Endothelial cell of umbilical vein (primary cell): ENCODE measurements around the gene SPACA6. TPM values are rescaled to one million over a fixed set of nuclear protein-coding genes. Genes with fewer than 3 reads are reported as not detected.

Source experiments
- BruUV-seq: library from RNA; stranded (reverse); fragments of 400-500 nt; replicated peaks from 2 replicates; lab custom pipeline; 2021; lab: Mats Ljungman, UMichigan
- CTCF ChIA-PET: fragments of 300-600, 350-600 bp; sonication (Branson Sonifier 250); formaldehyde crosslinking; loops from one replicate; lab custom pipeline; 2021; ENCODE audit warnings: antibody characterized with exemption, inconsistent platforms; lab: Charles Lee
- POLR2A ChIA-PET: fragments of 300-600, 350-600 bp; sonication (Branson Sonifier 250); formaldehyde crosslinking; loops from one replicate; lab custom pipeline; 2021; ENCODE audit warnings: antibody characterized with exemption, inconsistent platforms; lab: Charles Lee
- DNase-seq: peaks from one replicate; pipeline ENCODE4 v3.0.0-alpha.2; 2011; ENCODE audit warnings: low read depth, low spot score
- FAIRE-seq: peaks from 2 replicates; lab custom pipeline; 2011; peaks lifted over from hg19 to GRCh38; lab: Jason Lieb, UNC
- H2AFZ ChIP-seq: 2 replicates; pipeline ENCODE4 v1.6.0; 2012; ENCODE audit warnings: low read depth, low read length, control low read depth, inconsistent platforms
- H3K27ac ChIP-seq: 2 replicates; pipeline ENCODE4 v1.5.1; 2011; ENCODE audit warnings: low read depth, mild to moderate bottlenecking, control low read depth, low read length, moderate library complexity; ENCODE audit not compliant: insufficient read depth
- H3K27me3 ChIP-seq, 2 experiments: 2 replicates each; pipeline versions ENCODE4 v1.6.0 to v1.6.1; 2011; ENCODE audit warnings: low read length in 2 of 2, mixed read lengths in 1 of 2; ENCODE audit not compliant: control insufficient read depth in 2 of 2, insufficient read depth in 2 of 2
- H3K36me3 ChIP-seq, 2 experiments: 2 replicates in 1 of 2; 3 replicates in 1 of 2; pipeline ENCODE4 v1.5.1; 2011; ENCODE audit warnings: low read length in 2 of 2, mild to moderate bottlenecking in 1 of 2, moderate library complexity in 1 of 2; ENCODE audit not compliant: control insufficient read depth in 2 of 2, insufficient read depth in 2 of 2; ENCODE audit errors: extremely low read depth in 1 of 2
- H3K4me1 ChIP-seq: 3 replicates; pipeline ENCODE4 v1.5.1; 2011; ENCODE audit warnings: mild to moderate bottlenecking, low read length; ENCODE audit not compliant: control insufficient read depth, insufficient read depth; ENCODE audit errors: extremely low read depth
- H3K4me2 ChIP-seq: 2 replicates; pipeline ENCODE4 v1.6.1; 2011; ENCODE audit warnings: low read length, control low read depth, mixed read lengths; ENCODE audit not compliant: insufficient read depth
- H3K4me3 ChIP-seq, 3 experiments: fragments of 200-600 bp in 1 of 3; sonication (generic), shearing (Covaris generic) in 1 of 3; replicated peaks in 1 of 3; 2 replicates each; pipeline ENCODE4 v1.5.1; 2011 to 2016; ENCODE audit warnings: control low read depth in 3 of 3, low read length in 3 of 3, mild to moderate bottlenecking in 2 of 3, inconsistent platforms in 1 of 3, low read depth in 1 of 3, moderate library complexity in 1 of 3; ENCODE audit not compliant: insufficient read depth in 1 of 3
- H3K79me2 ChIP-seq: 2 replicates; pipeline ENCODE4 v1.6.0; 2012; ENCODE audit warnings: low read length, inconsistent platforms; ENCODE audit not compliant: control insufficient read depth, insufficient read depth
- H3K9ac ChIP-seq: replicated peaks from 2 replicates; pipeline ENCODE3; 2011; ENCODE audit warnings: low read length, control low read depth; ENCODE audit not compliant: insufficient read depth; ENCODE audit errors: extremely low read depth
- H3K9me1 ChIP-seq: replicated peaks from 3 replicates; pipeline ENCODE4 v1.6.0; 2011; ENCODE audit warnings: mild to moderate bottlenecking, low read length; ENCODE audit not compliant: control insufficient read depth, insufficient read depth; ENCODE audit errors: extremely low read depth
- H3K9me3 ChIP-seq: replicated peaks from 2 replicates; pipeline ENCODE4 v1.5.1; 2012; ENCODE audit warnings: low read length, inconsistent platforms; ENCODE audit not compliant: control insufficient read depth, insufficient read depth
- H4K20me1 ChIP-seq: replicated peaks from 2 replicates; pipeline ENCODE3; 2011; ENCODE audit warnings: mild to moderate bottlenecking, low read length; ENCODE audit not compliant: control insufficient read depth, insufficient read depth; ENCODE audit errors: extremely low read depth
- EZH2 ChIP-seq: IDR thresholded peaks from 2 replicates; pipeline ENCODE4 v1.6.1; 2012; ENCODE audit warnings: borderline replicate concordance, low read depth, mild to moderate bottlenecking, moderate library complexity, low read length, inconsistent platforms; ENCODE audit not compliant: severe bottlenecking
- FOS ChIP-seq: IDR thresholded peaks from 2 replicates; pipeline ENCODE4 v1.6.1; 2011; ENCODE audit warnings: mild to moderate bottlenecking, low read length, moderate library complexity, borderline replicate concordance; ENCODE audit not compliant: insufficient read depth
- GATA2 ChIP-seq: IDR thresholded peaks from 2 replicates; pipeline ENCODE4 v1.7.0; 2011; ENCODE audit warnings: low read depth, mild to moderate bottlenecking, moderate library complexity, mixed read lengths, low read length; ENCODE audit not compliant: insufficient read length, insufficient read depth
- JUN ChIP-seq: IDR thresholded peaks from 2 replicates; pipeline ENCODE4 v1.6.1; 2011; ENCODE audit warnings: borderline replicate concordance, low read depth; ENCODE audit not compliant: insufficient read length, insufficient read depth
- MYC ChIP-seq: IDR thresholded peaks from one replicate; pipeline ENCODE4 v1.6.1; 2011; ENCODE audit warnings: mild to moderate bottlenecking, low read depth, low read length
- POLR2A ChIP-seq: IDR thresholded peaks from 2 replicates; pipeline ENCODE4 v1.6.1; 2012; ENCODE audit warnings: low read depth, mild to moderate bottlenecking, control low read depth, low read length
- POLR2AphosphoS5 ChIP-seq: IDR thresholded peaks from 2 replicates; pipeline ENCODE4 v1.6.1; 2012; ENCODE audit warnings: low read depth, mild to moderate bottlenecking, control low read depth, low read length, moderate library complexity; ENCODE audit not compliant: insufficient read depth
- dilution Hi-C: fragments of 300-500 bp; cut with MboI; formaldehyde crosslinking; loops from one replicate; pipeline ENCODE4 v1.15.0; 2019; ENCODE audit warnings: low sequenced_read_pairs; ENCODE audit not compliant: extremely low pct_ligation_motif_present
- intact Hi-C: fragments of 100-400 bp; cut with micrococcal nuclease; formaldehyde crosslinking; loops from one replicate; pipeline ENCODE4 v1.10.0; 2022
- polyA plus RNA-seq, 4 experiments: library from polyadenylated mRNA; depleted of rRNA in 3 of 4; stranded (reverse) in 3 of 4; unstranded in 1 of 4; fragments of >200 nt; gene quantifications; 2 replicates each; pipeline versions ENCODE4 v1.2.1 to v1.2.3, GENCODE V29; 2011 to 2012; ENCODE audit warnings: missing spikeins in 1 of 4
- total RNA-seq: library from RNA; stranded (reverse); gene quantifications from 2 replicates; pipeline ENCODE4 v1.2.3, GENCODE V29; 2021
- TF ChIP-seq, protein P1 (sequence below), 2 donors: IDR thresholded peaks; 1 replicate in 1 of 2; 2 replicates in 1 of 2; pipeline ENCODE4 v1.5.1; 2011; ENCODE audit warnings: low read length in 2 of 2, mild to moderate bottlenecking in 2 of 2, moderate library complexity in 2 of 2, control low read depth in 1 of 2, inconsistent platforms in 1 of 2, low read depth in 1 of 2; ENCODE audit not compliant: insufficient read depth in 1 of 2; ENCODE audit errors: extremely low read depth in 1 of 2
- TF ChIP-seq, protein P2 (sequence below): IDR thresholded peaks from 2 replicates; pipeline ENCODE4 v1.6.1; 2011; ENCODE audit not compliant: insufficient read depth, insufficient read length

SPACA6 gene
- total and polyA plus RNA-seq, 2 donors (not counting 3 experiments of a cell fraction or from before 2014, with no cell fraction given) = 11.9 to 41.1 TPM

DNA sequence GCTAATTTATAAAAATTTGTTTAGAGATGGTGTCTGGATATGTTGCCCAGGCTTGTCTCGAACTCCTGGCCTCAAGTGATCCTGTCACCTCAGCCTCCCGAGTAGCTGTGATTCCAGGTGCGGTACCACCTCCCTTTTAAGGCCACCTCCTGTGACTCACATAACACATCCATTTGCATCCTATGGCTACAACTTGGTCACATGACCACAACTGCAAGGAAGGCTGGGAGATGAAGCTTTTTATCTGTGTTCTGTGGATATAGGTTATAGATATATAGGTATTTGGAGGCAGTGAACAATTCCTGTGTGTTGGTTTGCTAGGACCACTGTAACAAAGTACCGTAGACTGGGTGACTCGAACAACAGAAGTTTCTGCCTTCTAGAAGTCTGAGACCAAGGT is 6.0 kb downstream of the SPACA6 start:
- Histone ChIP-seq H3K27me3 (no peaks in the 10 kb centered on the region), H4K20me1 (no peaks in the 10 kb centered on the region), H3K4me2 (no peak overlapping the region), H3K9me3 (no peaks in the 10 kb centered on the region), H3K9ac (no peak overlapping the region), H3K79me2 (peaks cover 28% of the 10 kb centered on the region), H3K27ac (no peak overlapping the region), H3K36me3 (peaks cover 19 to 42% of the 10 kb centered on the region in 2 experiments), H3K9me1 (no peaks in the 10 kb centered on the region), H2AFZ (no peak overlapping the region), H3K4me1 (no peaks in the 10 kb centered on the region), H3K4me3 (no peak overlapping the region)
- intact Hi-C loops (no loop called here), dilution Hi-C loops (no loop called here)
- FAIRE-seq = no peak
- ChIA-PET POLR2A (no interaction called here), CTCF (no interaction called here)
- no TSS peak for BruUV-seq
- no peak for DNase-seq
- TF ChIP-seq GATA2 (no peak), MYC (no peak), POLR2A (no peak), POLR2AphosphoS5 (no peak)

DNA sequence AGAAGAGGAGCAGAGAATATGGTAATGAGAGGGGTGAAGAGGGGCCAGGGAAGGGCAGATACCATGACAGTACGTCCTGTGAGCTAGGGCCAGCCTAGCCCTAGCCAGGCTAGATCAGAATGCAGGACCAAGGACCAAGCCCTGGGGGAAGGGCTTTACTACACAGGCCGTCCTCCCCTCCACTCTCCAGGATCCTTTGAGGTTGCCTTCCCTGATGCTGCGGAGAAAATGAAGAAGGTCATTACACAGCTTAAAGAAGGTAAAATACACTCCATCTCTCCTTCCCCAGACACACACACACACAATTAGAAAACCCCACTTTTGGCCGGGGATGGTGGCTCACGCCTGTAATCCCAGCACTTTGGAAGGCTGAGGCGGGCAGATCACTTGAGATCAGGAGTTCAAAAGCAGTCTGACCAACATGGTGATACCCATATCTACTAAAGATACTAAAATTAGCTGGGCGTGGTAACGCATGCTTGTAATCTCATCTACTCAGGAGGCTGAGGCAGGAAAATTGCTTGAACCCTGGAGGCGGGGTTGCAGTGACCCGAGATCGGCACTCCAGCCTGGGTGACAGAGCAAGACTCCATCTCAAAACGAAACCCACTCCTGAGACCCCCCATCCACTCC is 8.5 kb downstream of the SPACA6 start:
- TF ChIP-seq JUN (no peak), POLR2AphosphoS5 (no peak), POLR2A (no peak), GATA2 (no peak), EZH2 (no peak), MYC (no peak), FOS (no peak)
- TF ChIP-seq, protein P1, sequence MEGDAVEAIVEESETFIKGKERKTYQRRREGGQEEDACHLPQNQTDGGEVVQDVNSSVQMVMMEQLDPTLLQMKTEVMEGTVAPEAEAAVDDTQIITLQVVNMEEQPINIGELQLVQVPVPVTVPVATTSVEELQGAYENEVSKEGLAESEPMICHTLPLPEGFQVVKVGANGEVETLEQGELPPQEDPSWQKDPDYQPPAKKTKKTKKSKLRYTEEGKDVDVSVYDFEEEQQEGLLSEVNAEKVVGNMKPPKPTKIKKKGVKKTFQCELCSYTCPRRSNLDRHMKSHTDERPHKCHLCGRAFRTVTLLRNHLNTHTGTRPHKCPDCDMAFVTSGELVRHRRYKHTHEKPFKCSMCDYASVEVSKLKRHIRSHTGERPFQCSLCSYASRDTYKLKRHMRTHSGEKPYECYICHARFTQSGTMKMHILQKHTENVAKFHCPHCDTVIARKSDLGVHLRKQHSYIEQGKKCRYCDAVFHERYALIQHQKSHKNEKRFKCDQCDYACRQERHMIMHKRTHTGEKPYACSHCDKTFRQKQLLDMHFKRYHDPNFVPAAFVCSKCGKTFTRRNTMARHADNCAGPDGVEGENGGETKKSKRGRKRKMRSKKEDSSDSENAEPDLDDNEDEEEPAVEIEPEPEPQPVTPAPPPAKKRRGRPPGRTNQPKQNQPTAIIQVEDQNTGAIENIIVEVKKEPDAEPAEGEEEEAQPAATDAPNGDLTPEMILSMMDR (IDR thresholded peaks at IDR 0.05; ENCODE audit: extremely low read depth in 1 of 2, insufficient read depth in 1 of 2, low read depth in 1 of 2, low read length in 2 of 2) = no peak
- TF ChIP-seq, protein P2, sequence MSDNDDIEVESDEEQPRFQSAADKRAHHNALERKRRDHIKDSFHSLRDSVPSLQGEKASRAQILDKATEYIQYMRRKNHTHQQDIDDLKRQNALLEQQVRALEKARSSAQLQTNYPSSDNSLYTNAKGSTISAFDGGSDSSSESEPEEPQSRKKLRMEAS = no peak

More for the DNA sequence above, 8.5 kb downstream of the SPACA6 start:
- H3K27ac ChIP-seq = no peak overlapping the region
- no peaks in the 10 kb centered on the region for H3K9me3 ChIP-seq
- no peaks in the 10 kb centered on the region for H3K9me1 ChIP-seq
- DNase-seq (no peak), FAIRE-seq (no peak)
- no peaks in the 10 kb centered on the region for H4K20me1 ChIP-seq
- CTCF ChIA-PET = no interaction called here
- no peak overlapping the region for H3K4me2 ChIP-seq
- no peak overlapping the region for H2AFZ ChIP-seq
- H3K27me3 ChIP-seq = no peaks in the 10 kb centered on the region
- no peak overlapping the region for H3K4me3 ChIP-seq
- dilution Hi-C loops (no loop called here), intact Hi-C loops (no loop called here)
- POLR2A ChIA-PET = no interaction called here
- H3K9ac ChIP-seq = no peak overlapping the region
- H3K79me2 ChIP-seq = peaks cover 9% of the 10 kb centered on the region
- no TSS peak for BruUV-seq
- peaks cover 2% of the 10 kb centered on the region for H3K4me1 ChIP-seq
- peaks cover 29 to 36% of the 10 kb centered on the region in 2 experiments for H3K36me3 ChIP-seq
